Ecto neural progenitor cell (in vitro differentiated cells): ENCODE measurements around the gene FGGY.

Experiments used
- DNase-seq: peaks from one replicate; pipeline ENCODE4 v3.0.0-alpha.2; 2018; ENCODE audit warnings: low spot score

Gene FGGY

DNA sequence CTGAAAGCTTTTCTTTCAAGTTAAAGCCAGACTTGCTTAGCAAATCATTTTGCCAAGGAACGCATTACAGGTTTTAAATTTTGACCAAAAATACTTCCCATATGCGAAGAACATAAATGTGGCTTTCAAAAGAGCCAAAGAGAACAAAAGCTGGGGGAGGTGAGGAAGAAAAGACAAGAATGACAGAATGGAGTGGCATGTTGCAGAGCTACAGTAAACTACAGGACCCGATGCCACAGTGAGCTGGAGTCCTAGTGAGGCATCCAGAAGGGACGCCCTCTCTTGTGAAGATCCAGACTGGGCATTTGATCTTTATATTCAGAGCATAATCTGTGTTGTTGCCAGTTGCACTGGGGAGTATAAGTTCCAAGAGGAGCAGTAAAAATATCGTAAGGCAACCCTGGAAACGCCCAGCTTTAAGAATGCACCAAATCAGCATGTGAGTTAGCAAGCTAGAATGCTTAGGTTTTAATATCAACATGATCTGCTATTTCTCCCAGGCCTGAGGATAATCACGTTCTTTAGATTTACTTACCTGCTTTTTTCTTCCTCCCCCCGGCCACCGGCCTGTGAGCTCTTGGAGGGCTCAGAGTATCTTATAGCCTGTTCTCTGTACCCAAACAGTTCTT lies 469.4 kb downstream of the FGGY start:
- DNase-seq = no peak

DNA sequence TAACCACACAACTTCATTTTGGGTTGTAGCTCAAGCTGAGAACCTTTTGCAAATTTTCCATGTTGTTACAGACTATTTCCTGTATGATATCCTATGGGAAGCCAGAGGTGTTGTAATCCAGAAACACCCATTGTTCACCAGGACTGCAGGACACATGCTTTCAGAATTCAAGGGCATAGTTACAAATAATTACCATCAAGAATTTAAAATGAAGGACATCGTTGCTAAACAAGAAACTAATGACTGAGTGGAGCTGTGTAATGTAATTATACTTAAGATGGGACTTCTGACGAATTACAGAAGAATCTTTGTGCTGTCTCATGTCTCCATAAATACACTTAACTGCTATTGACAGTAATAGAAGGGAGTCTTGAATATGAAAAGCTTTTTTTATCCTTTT lies 470.2 kb downstream of the FGGY start:
- DNase-seq = no peak

DNA sequence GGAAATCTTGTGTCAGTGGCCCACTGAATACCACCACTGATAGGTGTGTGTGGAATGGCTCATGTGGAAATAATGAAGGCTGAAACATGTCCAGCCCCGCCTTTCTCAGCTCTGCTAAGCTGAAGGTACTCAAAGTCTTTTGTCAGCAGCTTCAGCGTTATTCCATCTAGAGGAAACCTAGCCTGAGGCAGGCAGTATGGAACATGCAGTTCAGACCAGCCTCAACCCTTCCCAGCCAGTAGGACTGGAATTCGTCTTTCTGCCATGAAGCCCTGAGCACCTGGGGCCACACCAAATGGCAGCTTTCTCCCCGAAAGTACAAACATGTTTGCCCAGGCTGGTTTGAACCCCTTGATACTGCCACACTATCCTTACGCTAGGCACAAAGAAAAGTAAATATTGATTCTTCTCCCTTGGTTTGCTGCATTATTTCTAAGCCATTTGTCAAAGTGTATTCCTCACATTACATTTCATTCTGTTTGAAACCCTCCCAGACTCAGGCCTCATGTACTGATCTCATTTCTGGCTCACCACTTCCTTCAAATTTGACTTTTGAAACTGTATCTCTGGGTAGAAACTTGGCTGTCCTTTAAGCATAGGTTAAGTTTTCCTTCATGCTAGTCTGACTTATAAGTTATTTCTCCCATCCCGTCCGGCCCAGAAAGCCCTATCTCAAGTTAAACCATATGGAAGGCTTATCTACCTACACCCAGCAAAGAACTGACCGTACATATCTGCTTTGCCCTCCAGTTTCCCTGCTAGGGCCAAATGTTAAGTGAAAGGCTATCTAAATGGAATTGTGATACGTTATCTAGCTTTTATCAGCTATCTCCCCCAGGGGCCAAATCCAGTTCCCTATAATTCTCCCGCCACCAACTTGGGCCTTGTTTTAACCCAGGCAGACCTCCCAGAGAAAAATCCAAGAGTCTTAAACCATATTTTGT lies 472.2 kb downstream of the FGGY start:
- DNase-seq = no peak

DNA sequence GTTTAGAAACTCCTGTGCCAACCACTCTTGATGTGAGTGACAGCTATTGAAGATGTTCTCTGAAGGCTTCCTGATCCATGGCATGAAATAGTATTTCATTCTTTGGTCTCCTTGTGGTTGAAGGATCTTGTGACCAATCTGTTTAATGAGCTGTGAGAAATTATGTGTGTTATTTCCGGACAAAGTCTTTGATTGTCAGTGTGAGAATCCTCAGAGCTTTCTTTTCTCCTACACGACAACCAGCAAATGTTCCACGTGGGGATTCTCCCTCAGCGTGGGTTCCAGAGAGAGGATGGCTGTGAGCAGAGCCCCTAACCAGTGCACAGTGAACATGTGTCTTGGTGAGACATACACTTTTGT lies 472.8 kb downstream of the FGGY start:
- no peak for DNase-seq

DNA sequence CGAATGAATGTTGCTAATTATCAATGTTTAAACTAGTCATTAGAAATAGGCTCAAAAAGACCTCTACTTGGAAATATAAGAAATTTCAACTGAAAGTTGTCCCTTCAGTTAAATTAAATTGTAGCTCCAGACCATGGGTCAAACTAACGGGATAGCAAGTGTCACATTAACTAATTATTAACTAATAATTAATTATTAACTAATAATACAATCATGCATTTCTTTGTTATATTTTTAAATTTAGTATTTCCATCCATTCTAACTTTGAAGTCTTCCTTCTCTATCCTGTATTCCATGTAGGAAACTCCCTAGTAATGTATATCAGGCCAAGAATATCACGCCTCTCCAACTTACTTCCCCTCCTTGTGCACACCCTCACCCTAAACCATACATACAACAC lies 474.5 kb downstream of the FGGY start:
- no peak for DNase-seq

DNA sequence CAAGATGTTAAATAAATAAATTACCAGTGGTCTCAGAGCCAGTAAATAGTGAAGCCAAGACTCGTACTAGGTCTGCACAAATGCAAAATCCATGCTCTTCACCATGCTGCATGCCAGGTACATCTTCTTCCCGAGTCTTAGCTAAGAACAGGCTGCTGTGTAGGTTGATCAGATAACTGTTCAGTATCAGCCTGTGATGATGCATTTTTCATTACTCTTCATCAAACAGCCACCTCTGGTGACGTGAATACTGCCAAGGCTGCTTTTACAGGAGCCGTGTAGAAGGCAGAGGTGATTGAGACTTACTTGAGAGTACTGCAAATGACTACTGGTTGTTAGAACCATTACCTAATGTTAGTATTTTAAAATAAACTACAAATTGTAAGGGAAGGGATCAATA lies 478.6 kb downstream of the FGGY start:
- no peak for DNase-seq

DNA sequence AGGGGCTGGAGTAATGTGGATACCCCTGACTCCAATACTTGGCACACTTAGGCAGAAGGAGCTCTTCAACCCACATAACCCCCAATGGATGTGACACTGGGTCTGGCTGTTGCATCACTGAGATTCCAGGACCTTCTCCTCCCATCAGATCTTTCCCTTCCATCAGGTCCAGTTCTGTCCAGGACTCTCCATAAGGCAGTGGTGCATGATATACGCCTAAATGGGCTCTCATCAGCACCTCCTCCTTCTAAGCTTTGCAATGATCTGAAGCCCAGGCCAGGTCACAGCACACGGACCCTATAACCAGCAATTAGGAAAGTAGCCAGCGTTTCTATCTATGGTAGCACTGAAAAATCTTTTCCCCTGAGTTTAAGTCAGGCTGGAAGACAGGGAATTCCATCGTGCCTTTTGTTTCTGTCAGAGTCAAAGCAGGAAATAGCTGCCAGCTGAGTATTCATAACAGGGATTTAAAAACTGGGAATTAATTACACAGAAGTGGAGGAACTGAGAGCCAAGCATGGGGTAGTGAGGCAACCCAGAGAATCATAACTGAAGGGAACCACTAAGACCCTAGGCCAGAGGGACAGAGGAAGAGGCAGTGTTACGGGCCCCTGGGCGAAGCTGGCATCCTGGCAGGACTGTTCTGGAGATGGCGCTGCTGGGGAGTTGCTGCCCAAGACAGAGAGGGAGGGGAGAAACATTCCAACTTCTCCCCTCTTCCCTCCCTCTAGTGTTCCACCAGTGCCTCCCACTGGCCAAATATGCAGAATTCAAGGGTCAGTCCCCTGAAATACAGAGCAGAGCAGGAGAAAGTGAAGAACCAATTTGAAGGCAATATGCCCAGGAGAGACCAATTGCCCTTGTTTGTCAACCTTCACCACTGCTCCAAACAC lies 480.3 kb downstream of the FGGY start:
- DNase-seq = no peak

DNA sequence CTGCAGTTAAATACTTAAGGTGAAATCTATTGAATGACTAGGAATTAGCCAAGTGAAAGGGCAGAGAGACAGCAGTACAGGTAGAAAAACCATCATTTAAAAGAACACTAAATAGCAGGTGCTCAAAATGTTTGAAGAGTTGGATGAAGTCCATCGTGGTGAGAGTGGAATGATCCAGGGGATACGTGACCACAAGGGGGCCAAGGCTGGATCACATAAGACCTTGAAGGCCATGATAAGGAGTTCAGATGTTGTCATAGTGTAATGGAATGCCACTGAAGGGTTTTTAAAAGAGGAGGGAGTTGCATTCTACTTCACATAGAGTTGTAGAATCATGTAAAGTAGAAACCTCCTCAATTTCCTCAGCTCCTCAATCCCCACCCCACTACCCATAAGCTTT lies 483.1 kb downstream of the FGGY start:
- no peak for DNase-seq

DNA sequence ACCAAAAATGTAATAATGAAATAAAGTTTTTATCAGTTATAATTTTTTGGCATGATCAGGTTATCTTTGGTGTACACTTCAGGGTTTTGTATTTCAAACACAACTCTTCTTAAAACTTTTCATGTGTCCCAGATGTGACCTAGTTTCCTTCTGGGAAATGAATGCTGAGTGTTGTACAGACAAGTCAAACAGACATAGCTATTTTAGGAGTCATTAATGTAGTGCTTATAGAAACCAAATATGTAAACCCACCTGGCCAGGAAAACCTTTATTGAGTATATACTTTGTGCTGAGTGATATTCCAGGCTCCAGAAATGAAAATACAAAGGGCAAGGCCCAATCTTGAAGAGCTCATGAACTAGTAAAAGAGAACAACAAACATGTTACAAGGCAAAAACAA lies 491.9 kb downstream of the FGGY start:
- DNase-seq = no peak

DNA sequence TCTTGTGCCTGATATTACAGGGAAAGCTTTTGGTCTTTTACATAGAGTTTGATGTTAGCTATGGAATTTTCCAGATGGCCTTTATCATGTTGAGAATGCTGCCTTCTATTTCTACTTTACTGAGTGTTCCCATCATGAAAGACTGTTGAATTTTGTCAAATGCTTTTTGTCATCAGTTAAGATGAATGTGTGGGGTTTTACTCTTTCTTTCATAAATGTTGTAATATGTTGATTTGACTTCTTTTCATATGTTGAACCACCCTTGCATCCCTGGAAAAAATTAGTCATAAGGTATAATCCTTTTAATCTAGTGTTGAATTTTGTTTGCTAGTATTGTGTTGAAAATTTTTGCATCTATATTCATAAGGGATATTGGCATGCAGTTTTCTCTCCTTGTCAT lies 501.7 kb downstream of the FGGY start:
- DNase-seq = no peak

DNA sequence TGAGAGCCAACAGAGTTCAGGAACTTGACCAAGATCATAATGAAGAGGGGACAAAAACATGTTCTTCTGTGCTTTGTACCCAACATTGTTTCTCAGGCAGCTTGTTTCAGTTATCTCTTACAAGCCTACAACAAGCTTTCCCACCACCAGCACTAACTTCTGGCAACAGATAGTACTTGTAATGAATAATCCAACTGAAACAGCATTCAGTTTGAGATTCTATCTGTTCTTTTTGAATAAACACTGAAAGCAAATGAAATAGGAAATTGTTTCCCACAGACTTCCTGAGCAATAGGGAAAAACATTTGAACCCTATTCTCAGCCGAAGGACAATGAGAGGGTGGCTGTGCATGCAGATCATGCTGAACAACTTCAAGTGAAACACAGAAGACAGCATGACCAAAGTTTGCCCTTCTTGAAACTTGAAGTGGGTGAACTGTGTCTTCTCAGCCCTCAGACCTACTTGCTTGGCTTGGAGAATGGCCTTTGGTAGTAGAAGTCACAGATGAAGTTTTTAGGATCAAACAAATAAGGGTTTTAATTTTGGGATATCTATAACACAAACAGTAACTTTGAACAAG lies 506.7 kb downstream of the FGGY start:
- no peak for DNase-seq

DNA sequence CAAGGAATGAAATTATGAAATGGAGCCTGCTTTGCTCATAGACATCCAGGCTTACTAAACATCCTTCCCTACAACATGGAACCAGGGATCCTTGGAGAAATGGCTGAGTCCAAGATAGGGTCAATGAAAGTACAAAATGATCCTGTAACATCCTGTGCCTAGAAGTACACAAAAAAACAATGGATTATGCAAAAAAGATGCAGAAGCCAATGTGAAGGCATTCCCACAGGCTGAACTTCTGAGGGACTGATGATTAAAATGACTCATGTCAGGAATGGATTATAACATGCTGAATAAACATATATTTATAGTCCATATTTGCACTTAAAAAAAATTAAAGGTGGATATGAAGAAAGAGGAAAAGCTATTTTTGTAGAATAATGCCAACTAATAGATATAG lies 507.4 kb downstream of the FGGY start:
- DNase-seq = no peak

DNA sequence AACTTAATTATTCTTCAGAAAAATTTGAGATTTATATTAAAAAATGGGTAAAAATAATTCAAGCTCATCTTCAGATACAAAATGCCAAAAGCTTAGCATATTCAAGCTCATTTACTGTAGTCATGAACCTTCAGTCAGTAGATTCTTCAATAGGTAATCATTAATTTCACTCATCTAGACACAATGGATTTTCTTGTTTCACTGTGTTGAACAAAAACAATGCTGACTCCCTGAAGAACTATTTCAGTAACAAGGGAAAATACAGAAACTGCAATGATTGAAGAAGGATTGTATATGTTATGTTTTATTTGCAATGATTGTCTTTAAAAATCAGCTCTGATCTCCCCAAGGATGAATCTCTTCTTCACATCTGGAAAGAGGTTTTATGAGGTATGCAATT lies 508.7 kb downstream of the FGGY start:
- no peak for DNase-seq
